GF-D8 (cell line): ENCODE measurements around the gene SRD5A3.

Experiments
- DNase-seq: peaks from one replicate; lab custom pipeline; 2025; lab: John Stamatoyannopoulos, UW

Gene SRD5A3

DNA sequence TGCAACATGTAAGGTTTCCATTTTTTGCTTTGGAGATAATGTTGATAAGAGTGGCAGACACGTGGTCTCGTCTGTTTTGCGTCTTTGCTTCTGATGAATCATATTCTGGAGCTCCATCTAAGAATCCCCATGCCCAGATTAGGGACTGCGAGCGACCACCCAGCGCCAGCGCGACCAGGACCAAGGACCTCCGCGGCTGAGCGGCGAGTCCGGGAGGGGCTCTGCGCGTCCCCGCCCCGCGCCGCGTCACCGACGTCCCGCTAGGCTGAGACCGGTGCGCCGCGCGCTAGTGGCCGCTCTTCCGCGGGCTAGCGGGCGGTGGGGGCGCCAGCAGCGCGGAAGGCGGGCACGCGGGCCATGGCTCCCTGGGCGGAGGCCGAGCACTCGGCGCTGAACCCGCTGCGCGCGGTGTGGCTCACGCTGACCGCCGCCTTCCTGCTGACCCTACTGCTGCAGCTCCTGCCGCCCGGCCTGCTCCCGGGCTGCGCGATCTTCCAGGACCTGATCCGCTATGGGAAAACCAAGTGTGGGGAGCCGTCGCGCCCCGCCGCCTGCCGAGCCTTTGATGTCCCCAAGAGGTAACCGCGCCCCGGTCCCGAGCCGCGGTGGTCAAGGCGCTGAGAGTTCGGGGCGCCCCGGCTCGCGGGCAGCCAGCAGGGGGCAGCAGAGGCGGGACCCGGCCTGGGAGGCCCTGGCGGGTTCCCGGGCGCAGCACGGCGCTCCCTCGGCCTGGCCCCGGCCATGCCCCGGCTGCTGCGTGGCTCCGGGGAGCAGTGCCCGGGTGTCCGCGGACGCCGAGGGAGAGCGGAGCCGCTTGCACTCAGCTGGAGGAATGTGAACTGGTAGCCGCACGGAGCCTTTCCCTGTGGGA, at the start of gene SRD5A3:
TSS of gene SRD5A3 (plus strand) at position 263 of the 871 bp plus-strand sequence. CDS start at position 358, 95 bp downstream.
- DNase-seq, result peak; percentile 58

DNA sequence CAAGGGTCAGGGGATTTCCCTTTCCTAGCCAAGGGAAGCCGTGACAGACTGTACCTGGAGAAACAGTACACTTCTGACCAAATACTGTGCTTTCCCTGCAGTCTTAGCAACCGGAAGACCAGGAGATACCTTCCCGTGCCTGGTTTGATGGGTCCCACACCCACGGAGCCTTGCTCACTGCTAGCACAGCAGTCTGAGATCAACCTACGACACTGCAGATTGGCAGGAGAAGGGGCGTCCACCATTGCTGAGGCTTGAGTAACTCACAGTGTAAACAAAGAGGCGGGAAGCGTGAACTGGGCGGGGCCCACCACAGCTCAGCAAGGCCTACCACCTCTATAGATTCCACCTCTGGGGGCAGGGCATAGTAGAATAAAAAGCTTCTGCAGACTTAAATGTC, 48.7 kb upstream of the SRD5A3 start:
- DNase-seq, result no peak

DNA sequence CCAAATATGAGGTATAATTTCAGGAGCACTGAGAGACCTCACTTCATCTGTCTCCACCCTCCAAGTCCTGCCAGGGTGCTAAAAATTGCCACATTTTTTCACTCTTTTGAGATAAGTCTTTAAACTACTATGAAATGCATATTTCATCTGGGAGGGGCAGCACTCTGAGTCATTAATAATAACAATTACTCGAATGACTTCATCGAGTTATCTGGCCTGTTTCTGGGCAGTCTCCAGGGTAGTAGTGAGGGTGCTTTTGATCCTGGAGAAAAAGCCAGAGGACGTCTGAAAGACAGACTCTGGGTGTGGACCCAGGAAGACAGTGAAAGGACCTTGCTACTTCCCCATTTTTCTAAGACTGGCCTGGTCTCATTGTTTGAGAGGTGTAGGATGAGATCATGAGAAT, 42.3 kb upstream of the SRD5A3 start:
- DNase-seq, result no peak

DNA sequence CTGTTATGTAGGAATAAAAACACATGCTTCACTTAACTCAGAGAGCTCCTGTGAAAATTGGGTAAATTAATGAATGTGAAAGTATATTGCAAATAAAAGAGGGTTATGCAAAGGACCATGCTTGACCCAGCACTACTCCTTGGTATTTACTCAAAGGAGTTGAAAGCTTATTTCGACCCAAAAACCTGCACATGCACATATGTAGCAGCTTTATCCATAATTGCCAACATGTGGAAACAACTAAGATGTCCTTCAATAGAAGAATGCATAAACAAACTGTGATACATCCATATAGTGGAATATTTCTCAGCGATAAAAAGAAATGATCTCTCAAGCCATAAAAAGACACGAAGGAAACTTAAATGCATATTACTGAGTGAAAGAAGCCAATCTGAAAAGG, 41.7 kb upstream of the SRD5A3 start:
- no peak for DNase-seq

DNA sequence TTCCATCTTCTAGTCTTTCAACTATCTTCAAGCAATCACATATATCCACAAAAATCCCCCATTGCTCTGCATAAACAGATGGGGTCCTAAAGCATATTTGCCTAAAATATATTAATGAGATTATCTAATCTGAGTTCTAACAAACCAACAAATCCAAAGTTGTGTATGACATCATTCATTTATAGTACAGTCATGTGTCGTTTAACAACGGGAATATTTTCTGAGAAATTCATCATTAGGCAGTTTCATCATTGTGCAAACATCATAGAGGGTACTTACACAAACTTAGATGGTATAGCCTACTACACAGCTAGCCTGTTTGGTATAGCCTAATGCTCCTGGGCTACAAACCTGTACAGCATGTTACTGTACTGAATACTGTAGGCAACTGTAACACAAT, 38.0 kb upstream of the SRD5A3 start:
- no peak for DNase-seq

DNA sequence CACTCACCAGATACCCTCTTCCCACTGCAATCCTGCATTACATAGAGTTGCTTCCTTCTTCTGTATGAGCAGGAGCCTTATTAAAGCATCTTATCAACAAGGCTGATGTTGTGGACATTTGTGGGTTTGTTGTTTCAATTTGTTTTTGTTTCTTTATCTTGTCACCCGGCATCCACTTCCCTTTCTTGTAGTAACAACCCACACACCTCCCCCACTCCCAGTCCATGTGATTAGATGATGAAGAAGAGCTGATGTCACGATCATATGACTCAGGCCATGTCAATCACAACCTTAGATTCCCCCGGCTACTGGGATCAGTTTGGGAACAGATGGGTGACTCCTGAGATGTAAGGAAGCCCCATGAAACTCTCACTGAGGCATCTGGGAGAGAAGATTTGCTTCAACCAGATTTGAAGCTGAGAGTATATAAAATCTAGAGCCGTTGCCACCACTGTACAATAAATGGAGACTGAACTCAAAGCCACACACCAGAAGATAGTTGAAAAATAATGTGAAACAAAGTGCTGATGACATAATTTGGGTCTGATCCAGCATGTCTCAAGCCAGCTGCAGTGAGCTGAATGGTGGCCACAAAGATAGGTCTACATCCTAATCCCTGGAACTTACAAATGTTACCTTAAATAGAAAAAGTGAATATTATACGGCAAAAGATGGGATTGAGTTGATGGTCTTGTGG, 34.1 kb upstream of the SRD5A3 start:
- no peak for DNase-seq

DNA sequence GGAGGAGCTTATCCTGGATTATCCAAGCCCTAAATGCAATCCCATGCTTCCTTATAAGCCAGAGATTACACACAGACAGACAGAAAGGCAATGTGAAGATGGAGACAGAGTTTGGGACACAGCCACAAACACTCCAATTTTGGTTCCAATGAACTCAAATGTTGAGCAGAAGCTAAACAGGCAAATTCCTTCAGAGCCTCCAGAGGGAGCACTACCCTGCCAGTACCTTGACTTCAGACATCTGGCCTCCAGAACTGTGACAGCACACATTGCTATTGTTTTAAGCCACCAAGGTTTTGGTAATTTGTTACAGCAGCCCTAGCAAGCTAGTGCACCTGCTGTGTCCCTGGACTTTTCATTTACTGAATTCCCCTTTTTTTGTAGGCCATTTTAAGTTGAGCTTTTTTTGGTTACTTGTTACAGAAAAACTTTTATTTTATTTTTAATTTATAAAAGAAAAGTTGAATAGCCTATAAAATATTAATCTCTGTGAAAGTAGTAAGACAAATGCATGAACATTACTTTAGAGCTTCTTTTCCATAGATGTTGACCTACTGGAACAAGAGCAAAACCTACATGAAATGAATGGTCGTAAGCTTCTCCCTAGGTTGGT, 33.4 kb upstream of the SRD5A3 start:
- no peak for DNase-seq

DNA sequence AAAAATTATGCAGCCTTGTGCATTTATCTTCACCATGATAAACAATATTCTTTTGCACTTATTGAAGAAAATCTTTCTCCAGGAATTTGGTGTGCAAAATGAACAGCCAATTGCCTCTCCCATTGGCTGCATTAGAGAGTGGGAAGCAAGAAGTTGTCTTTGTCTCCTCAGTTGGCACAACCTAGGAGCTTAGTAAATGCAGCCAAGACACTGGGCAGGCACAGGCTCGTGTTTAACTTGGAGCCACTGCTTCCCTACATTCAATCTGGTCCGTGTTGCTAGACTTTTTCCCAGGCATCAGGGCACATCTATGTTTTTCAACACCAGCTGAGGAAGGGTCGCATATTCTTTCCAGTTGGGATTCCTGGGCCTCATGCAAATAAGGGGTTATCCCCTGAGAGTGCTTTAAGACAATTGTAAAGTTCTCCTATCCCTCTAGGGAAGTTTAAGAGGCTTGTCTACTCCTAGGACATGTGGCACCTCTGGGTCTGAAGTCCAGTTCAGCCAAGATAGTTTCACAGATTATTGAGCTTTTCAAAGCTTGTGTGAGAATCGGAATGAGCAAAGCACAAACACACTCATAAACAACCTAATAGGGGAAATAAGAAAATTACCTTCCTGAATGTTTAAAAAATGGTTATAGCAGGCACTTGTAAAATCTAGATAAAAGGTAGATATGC, 31.8 kb upstream of the SRD5A3 start:
- no peak for DNase-seq

DNA sequence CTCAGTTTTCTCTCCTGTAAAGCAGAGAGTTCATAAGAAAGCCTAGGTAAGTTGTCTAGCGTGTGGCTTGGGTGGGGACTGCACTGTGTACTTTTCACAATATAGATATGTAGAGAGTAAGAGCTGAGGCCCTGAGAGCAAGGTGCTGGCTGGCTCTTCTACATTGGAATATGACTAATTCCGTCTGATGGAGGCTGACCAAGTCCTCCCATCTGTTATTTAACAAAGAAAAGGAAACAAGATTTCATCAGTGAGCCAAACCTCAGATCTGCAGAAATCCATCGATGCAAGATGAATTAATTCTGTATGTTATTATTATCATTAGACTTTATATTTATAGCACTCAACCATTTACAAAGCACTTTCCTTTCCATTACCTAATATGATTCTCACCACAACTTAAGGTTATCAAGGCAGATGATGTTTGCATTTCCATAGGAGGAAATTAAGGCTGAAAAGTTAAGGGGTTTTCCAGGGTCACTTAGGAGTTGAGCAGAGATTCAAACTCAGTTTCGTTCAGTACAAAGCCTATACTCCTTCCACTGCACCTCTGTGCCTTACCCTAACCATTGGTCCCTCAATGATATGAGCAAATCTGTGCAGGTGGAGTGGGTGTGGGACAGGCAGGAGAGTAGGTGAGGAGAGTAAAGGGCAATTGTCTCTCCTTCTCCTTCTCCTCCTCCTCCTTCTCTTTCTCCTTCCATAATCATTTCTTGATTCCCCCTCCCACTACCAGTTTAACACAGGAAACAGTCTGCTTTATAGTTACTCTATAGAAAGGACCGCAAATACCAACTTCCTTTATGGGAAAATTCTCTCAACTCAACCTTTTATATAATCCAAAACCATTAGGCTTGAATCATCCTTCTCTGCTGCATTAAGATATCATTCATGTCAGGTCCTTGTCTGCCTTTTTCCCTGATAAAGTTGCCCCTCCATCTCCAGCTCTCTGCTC, 27.6 kb upstream of the SRD5A3 start:
- no peak for DNase-seq

DNA sequence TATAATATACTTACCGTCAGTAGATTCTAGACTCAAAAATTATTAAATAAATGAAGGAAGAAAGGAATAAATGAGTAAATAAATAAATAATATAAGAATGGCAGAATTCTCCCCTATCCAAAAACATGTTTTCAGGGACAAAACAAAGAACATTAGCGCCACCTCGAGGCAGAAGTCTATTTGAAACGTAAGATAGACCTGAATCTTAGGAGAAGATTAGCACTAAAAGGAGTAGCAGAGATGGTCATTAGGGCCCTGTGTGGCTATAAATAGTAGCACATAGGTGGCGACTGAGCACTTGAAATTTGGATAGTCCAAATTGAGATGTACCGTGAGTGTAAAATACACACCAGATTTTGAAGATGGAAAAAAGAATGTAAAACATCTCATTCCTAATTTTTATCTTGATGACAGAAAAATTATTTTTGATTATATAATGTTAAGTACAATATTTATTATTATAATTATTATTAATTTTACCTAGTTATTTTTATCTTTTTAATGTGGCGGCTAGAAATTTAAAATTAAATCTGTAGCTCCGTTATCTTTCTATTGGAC, 24.3 kb upstream of the SRD5A3 start:
- DNase-seq, result peak; percentile 48

DNA sequence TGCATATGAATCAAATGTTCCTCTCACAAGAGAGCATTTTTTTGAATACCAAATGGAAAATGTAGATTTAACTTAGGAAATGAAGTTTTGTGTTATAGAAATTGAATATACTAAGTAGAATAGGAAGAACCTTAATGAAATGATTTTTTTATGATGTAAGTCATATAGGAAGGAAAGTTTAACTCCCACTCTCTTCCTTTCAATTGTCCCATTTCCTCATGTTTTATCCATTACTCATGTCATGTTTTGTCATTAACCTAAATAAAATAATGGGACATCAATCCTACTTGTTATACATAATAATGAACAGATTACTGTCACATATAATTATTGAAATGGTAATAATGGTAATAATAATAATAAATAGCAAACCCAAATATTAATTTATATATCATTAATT, 22.7 kb upstream of the SRD5A3 start:
- DNase-seq, result no peak

DNA sequence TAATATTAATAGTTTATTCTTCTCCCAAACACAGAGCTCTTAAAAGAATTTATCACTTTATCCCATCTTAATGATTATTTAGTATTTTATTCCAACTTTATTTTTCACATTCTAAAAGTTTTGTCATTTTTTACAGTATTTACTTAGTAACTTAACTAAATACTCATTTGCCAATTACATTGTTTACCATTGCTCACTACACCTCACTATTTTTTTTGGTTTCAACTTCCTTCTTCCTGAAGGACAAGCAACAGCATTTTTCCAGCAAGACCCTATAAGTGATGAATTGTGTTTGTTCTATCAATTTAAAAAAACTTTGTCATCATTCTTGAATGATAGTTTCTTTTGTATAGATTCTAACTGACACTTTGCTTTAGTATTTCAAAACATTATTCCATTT, 19.4 kb upstream of the SRD5A3 start:
- DNase-seq, result no peak

DNA sequence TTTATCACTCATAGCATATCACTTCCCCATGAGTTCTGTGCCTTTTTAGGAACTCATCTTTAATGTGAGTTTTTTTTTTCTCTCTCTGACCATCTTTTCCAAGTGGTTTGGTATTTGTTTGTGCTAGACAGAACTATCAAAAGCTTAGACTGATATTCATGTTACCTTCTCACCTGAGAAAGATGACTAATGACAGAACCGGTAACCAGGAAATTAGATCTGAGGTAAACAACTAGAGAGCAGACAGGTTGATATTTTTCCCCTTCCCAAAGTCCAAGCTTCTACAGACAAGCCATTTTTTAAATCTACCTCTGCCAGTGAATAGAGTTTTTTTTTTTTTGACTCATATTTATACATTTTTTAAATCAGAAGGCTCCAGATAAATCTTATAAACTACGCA, 17.0 kb upstream of the SRD5A3 start:
- DNase-seq, result no peak

DNA sequence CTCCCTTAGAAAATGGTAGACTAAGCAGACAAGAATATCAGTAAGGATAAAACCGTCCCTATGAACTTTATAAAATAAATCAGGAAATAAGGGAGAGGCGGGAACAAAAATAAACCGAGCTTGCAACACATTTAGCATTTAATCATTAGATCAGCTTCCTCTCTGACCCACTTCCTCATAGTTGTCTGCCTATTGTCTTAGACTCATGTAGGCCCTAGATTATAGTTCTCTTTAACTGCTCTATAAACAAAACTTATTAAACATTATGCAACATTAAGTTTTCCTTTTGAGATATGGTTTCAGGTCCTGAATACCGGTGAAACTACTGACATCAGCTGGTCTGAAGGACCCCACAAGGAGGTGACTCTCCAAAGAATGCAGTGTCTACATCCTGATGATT, 15.8 kb upstream of the SRD5A3 start:
- peak; percentile 65 for DNase-seq

DNA sequence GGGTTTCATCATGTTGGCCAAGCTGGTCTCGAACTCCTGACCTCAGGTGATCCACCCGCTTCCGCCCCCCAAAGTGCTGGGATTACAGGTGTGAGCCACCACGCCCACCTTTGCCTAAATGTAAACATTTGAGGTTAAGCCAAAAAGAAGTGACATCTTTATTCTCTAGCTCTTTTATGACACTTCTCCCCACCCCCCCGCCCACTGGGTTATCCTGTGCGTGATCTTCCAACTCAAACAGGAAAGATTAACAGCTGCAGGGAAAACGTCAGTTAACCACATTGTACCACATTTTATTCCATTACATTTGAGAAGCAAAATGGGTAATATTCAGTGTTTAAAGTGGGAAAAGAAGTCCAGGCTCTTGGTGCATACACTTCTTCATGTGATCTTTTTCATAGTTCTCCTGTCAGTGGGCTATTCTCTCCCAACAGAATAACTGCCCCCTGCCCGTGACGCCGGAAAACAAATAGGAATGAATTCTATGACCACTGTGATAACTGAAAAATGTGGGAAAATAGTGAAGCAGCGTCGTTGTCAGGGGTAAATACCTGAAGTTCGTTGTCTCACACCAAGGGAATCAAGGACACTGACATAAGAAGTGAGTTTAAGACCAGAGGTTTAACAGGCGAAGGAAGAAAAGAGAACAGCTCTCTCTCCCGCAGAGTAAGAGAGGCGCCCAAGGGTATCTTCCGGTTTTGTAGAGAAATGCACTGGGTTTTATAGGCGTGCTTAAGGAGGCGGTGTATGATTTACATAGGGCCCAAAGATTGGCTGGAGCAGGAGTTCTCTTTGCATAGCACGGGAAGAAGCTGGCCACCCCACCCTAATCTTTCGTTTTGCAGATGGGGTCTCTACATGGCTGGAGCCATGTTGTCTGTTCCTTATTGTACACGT, 9.7 kb upstream of the SRD5A3 start:
- DNase-seq, result peak; percentile 43

DNA sequence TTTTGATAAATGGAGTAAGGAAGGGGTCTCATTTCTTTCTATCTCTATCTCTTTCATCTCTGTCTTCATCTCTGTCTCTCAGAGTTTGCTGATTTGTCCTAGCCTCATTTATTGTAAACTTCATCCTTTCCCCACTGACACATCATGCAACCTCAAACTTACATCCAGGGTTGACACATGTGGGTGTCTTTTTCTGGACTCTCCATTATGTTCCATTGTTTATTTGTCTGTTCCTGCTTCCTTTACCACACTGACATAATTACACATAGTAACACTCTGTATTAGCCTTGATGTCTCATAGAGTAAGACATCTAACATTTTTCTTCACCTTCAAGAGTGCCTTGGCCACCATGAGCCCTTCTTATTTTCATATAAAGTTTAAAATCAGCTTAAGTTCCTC, 8.1 kb upstream of the SRD5A3 start:
- no peak for DNase-seq

DNA sequence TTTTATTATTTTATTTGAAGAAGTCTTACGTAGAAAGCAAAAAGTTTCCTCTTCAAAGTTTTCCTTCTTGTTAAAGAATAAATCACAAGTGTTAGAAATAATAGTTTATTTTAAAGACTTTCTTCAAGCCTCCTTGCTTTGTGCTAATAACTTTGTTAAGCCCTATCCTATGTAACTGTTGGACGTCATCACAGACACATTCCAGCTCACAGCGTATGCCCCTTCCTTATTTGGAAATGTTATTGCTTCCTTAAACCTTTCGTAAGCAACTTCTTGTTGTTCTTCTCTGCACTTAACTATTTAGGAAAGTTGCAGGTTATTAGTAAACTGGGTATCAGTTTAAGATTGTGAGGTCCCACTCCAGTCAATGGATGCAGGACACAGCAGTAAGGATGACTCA, 7.6 kb upstream of the SRD5A3 start:
- no peak for DNase-seq

DNA sequence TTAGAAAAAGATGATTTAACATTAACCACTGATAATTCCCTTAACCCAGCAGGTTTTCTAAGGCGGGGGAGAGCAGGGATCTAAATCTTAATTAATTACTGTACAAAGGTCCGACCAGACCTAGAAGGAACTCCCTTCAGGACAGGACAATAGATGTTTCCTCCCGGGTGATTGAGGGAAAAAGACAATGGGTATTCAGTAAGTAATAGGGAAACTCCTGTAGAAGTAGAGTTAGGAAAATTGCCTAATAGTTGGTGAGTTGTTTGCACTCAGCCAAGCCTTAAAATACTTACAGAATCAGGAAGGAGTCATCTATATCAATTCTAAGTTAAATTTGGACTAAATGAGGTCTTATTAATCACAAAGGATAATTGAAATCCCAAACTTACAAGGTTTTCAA, 5.8 kb upstream of the SRD5A3 start:
- no peak for DNase-seq

DNA sequence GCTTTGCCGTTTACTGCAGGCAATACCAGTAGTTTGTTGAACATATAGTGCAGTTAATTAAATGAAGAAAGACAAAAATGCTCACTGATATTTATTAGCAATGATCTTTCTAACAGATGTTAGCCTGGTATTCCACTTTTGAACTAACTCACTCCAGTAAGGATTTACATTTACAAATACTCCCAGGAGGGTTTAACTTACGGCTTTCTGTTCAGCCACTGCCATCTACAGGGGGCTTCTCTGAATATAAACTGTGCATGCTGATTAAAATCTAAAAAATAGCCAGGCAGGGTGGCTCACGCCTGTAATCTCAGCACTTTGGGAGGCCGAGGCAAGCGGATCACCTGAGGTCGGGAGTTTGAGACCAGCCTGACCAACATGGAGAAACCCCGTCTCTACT, 2.2 kb upstream of the SRD5A3 start:
- DNase-seq, result no peak

DNA sequence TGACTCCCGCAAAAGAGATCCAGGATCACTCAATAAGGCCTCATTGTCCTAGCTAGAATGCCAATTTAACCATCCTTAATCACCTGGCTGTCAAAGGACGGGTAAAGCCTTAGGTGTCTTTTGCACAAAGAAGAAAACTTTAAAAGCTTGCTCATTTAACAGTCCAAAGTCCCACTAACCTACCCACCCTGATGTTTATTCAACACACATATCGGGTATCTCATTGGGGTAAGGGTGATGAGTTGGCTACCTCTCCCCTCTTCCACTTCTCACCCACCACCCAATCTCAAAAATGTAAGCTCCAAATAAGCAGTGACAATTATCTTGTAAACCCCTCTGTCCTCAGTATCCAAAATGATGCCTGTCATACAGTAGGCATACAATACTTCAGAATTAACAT, 988 bp upstream of the SRD5A3 start:
- DNase-seq, result no peak
